IgD-negative memory B cell (primary cell): Measurements from ENCODE around the gene PARD3B. TPM values are rescaled to one million over a fixed set of nuclear protein-coding genes. Genes with fewer than 3 reads are reported as not detected.
A peak's percentile ranks its signal among the peaks of the same experiment; 100 is the strongest.

ENCODE experiments used
- H3K27ac Mint-ChIP-seq, 3 donors: one replicate each; pipeline ENCODE4 v1.8.0; 2020 to 2022; ENCODE audit warnings: mild to moderate bottlenecking in 3 of 3, mixed read lengths in 3 of 3, moderate library complexity in 1 of 3
- H3K27me3 Mint-ChIP-seq: one replicate; pipeline ENCODE4 v1.8.0; 2021; ENCODE audit warnings: mixed read lengths
- H3K36me3 Mint-ChIP-seq: one replicate; pipeline ENCODE4 v1.8.0; 2020; ENCODE audit warnings: mild to moderate bottlenecking, mixed read lengths
- H3K4me1 Mint-ChIP-seq, 3 donors: one replicate each; pipeline ENCODE4 v1.8.0; 2020 to 2022; ENCODE audit warnings: mixed read lengths in 3 of 3, mild to moderate bottlenecking in 1 of 3
- H3K4me3 Mint-ChIP-seq, 4 donors: one replicate each; pipeline ENCODE4 v1.8.0; 2020 to 2022; ENCODE audit warnings: mild to moderate bottlenecking in 4 of 4, mixed read lengths in 4 of 4, moderate library complexity in 3 of 4
- H3K9me3 Mint-ChIP-seq, 3 donors: one replicate each; pipeline ENCODE4 v1.8.0; 2020 to 2021; ENCODE audit warnings: mixed read lengths in 3 of 3, mild to moderate bottlenecking in 1 of 3
- polyA plus RNA-seq: library from polyadenylated mRNA; unstranded; fragments of 300-500 nt; fragmentation: Illumina TruSeq; gene quantifications from one replicate; pipeline ENCODE4 v1.2.3, GENCODE V29; 2021

Gene PARD3B
- polyA plus RNA-seq, 1 donor from 2014 or later: 0.04 TPM

DNA sequence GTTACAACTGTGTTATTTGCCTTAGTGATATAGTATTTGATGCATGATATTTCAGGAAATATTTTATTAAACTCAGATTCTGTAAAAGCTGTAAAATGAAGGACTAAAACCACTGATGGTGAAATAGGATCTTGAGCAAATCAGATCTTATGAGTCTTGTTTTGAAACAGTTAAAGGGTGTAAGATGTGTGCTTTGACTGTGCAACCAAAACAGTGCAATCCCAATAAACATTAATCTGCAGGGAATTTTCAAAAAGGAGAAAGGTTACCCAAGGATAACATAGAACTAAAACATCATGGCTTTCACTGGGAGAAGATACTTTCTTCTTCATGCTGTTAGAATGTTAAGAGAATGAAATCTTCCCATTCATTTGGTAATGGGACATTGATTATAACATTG, 378.7 kb downstream of the PARD3B start:
- Mint-ChIP-seq H3K4me3 (no peak overlapping the region), H3K9me3 (peaks cover 0 to 5% (median 1%) of the 10 kb centered on the region in 3 donors), H3K36me3 (no peaks in the 10 kb centered on the region), H3K4me1 (no peaks in the 10 kb centered on the region), H3K27me3 (no peaks in the 10 kb centered on the region), H3K27ac (no peak overlapping the region)

GRCh38 chr2:204931562-204931961, 386.3 kb downstream of the PARD3B start:
- H3K27me3 Mint-ChIP-seq: no peaks in the 10 kb centered on the region
- no peak overlapping the region for H3K4me3 Mint-ChIP-seq
- no peak overlapping the region for H3K27ac Mint-ChIP-seq
- no peaks in the 10 kb centered on the region for H3K4me1 Mint-ChIP-seq
- H3K36me3 Mint-ChIP-seq: no peaks in the 10 kb centered on the region
- H3K9me3 Mint-ChIP-seq: peaks cover 0 to 5% (median 1%) of the 10 kb centered on the region in 3 donors

DNA sequence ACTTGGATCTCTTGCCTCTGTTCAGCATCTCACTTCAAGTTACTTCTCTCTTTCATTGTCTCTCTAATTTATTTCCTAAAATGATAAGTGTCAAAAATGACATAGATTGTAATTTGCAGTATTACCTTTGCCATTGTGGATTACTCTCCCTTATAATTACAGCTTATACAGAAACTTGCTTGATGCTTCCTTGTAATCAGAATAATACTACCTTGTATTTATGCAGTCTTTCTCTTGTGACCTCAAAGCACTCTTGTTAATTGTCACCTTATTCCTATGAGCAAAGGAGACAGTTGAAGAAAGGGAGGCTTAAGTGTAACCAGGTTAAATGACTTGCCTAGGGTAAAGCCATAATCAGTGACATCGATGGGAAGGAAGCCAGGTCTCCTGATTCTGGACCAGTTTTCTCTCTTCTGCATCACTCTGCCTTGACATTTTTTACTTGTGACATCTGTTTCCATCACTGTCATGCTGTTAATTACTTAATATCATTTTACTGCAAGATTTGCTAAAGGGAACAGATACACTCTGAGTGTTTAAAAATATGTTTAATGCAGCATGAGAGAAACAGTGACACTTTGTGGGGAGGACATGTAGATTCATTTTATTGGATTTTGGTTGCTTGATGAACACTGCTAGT, 388.6 kb downstream of the PARD3B start:
- Mint-ChIP-seq H3K4me1 (no peaks in the 10 kb centered on the region), H3K4me3 (no peak overlapping the region), H3K27ac (no peak overlapping the region), H3K36me3 (no peaks in the 10 kb centered on the region), H3K9me3 (peaks cover 0 to 3% (median 0%) of the 10 kb centered on the region in 3 donors), H3K27me3 (no peaks in the 10 kb centered on the region)

DNA sequence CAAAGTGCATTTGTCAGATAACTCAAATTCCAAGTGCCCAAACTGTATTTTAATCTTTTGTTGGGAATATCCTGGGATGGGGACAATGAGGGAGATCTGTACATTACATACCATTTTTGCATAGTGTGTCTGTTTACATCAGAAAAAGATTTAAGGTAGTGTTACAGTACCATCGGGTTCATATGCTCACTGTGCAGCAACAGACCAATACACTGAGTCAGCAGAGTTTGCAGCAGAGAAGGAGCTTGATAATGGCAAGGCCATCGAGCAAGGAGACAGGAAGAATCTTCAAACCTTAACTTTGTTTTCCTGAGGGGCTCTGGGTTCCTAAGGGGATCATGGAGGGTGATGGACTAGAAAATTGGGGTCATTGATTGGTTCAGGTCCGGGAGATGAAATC, 399.7 kb downstream of the PARD3B start:
- Mint-ChIP-seq H3K27ac (no peak overlapping the region), H3K36me3 (no peaks in the 10 kb centered on the region), H3K4me1 (peaks cover 0 to 3% (median 2%) of the 10 kb centered on the region in 3 donors), H3K9me3 (peaks cover 0 to 12% (median 2%) of the 10 kb centered on the region in 3 donors), H3K4me3 (no peak overlapping the region), H3K27me3 (no peaks in the 10 kb centered on the region)

GRCh38 chr2:204945376-204945775, 400.1 kb downstream of the PARD3B start:
- H3K4me1 Mint-ChIP-seq: peaks cover 0 to 3% (median 2%) of the 10 kb centered on the region in 3 donors
- no peaks in the 10 kb centered on the region for H3K27me3 Mint-ChIP-seq
- H3K36me3 Mint-ChIP-seq: no peaks in the 10 kb centered on the region
- H3K4me3 Mint-ChIP-seq: no peak overlapping the region
- H3K27ac Mint-ChIP-seq: no peak overlapping the region
- peaks cover 0 to 12% (median 2%) of the 10 kb centered on the region in 3 donors for H3K9me3 Mint-ChIP-seq

DNA sequence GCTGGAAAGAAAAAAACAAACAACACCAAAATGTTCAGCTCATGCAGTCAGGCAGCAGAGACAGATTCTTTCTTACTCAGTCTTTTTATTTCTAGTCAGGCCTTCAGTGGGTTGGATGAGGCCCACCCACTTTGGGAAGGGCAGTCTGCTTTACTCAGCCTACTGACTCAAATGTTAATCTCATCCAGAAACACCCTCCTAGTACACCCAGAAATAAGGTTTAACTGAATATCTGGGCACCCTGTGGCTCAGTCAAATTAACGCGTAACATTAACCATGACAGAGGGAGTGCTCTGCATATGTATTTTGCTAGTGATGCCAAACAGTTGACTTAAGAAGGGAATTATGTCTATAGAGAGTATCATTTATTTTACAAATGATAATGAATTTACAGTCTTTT, 401.6 kb downstream of the PARD3B start:
- Mint-ChIP-seq H3K4me3 (no peak overlapping the region), H3K4me1 (peaks cover 0 to 3% (median 2%) of the 10 kb centered on the region in 3 donors), H3K27ac (no peak overlapping the region), H3K27me3 (no peaks in the 10 kb centered on the region), H3K36me3 (no peaks in the 10 kb centered on the region), H3K9me3 (peaks cover 0 to 12% (median 2%) of the 10 kb centered on the region in 3 donors)

DNA sequence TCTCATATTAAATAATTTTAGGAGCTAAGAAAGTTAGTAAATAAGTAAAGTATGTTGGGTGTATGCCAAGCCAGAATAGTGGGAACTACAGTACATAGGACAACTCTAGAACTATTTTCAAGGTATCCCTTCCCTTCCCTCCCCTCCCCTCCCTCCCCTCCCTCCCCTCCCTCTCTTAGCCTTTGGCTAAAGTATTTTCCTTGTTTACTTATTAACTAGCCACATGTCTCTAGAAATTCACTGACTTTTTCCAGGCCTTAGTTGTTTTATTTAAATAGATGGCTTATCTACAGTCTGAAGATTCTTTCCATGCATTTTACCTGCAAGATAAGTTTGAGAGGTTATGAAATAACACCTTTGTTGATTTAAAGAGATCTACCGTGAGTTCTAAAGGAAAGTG, 402.1 kb downstream of the PARD3B start:
- Mint-ChIP-seq H3K27me3 (no peaks in the 10 kb centered on the region), H3K36me3 (no peaks in the 10 kb centered on the region), H3K9me3 (peaks cover 0 to 12% (median 2%) of the 10 kb centered on the region in 3 donors), H3K27ac (no peak overlapping the region), H3K4me3 (no peak overlapping the region), H3K4me1 (peaks cover 0 to 3% (median 2%) of the 10 kb centered on the region in 3 donors)

DNA sequence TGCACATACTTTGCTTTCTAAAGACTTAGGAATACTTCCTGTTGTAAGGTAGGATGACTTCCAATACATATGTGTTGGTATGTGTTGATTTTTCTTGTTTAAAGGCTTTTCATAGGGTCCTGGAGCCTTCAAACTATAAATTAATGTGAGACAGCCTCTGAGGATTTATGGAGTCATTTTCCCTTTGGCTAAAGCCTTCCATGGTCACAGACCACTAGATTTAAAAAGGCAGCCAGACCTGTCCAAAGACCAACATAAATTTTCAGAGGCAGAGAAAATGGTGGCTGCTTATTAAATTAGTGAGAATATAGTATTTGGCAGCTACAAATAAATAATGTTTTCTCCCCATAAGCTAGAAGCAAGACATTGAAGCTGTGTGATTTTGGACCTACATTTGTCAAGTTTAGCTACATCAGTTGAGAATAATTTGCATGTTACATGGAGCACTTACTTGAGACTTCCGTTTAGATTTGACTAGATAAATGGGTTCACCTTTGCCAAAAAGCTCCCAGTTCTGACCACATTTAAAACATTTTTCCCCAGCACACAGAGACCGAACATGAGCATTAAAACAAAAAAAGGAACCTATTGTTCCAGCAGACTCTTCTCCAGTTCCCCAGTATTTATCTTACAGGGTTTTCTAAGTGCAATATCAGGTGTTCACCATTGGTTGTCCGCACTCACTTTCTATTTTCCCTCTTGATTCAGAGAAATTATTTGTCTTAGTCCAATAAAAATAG, 402.9 kb downstream of the PARD3B start:
- no peaks in the 10 kb centered on the region for H3K36me3 Mint-ChIP-seq
- H3K4me1 Mint-ChIP-seq: peaks cover 0 to 3% (median 2%) of the 10 kb centered on the region in 3 donors
- peaks cover 0 to 12% (median 2%) of the 10 kb centered on the region in 3 donors for H3K9me3 Mint-ChIP-seq
- H3K4me3 Mint-ChIP-seq: no peak overlapping the region
- no peak overlapping the region for H3K27ac Mint-ChIP-seq
- no peaks in the 10 kb centered on the region for H3K27me3 Mint-ChIP-seq

GRCh38 chr2:204948822-204949221, 403.5 kb downstream of the PARD3B start:
- H3K4me3 Mint-ChIP-seq: no peak overlapping the region

DNA sequence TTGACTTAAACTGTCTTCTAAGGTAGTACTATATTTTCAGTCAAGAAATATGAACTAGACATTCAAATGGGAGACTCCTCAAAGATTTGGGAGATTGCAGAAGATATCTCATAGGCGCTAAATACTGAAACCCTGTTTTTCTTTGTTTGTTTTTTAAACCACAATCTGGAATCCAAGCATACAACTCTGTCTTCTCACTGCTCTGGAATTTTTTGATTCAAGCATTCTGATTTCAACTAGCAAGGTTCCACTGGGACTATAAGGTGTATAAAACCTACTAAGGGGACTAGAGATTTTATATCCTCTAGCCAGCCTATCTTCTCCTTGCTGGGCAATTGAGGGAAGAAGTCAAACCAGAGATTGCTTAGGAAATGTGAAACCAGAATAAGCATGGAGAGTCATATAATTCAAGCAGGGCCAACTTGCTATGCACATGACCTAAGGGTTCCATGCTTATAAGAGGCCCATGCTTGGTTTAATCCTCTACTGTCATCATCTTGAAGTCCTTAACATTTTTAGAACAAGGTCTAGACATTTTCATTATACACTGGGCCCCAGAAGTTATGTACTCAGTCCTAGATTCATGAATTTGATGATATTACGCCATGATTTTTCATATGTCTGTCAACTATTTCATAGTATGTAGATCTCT, 405.5 kb downstream of the PARD3B start:
- H3K27ac Mint-ChIP-seq: no peak overlapping the region
- peaks cover 0 to 3% (median 2%) of the 10 kb centered on the region in 3 donors for H3K9me3 Mint-ChIP-seq
- no peaks in the 10 kb centered on the region for H3K27me3 Mint-ChIP-seq
- H3K36me3 Mint-ChIP-seq: no peaks in the 10 kb centered on the region
- H3K4me1 Mint-ChIP-seq: peaks cover 0 to 3% (median 2%) of the 10 kb centered on the region in 3 donors
- H3K4me3 Mint-ChIP-seq: no peak overlapping the region

More at GRCh38 chr2:204948822-204949221, 403.5 kb downstream of the PARD3B start:
- H3K27ac Mint-ChIP-seq: no peak overlapping the region
- H3K27me3 Mint-ChIP-seq: no peaks in the 10 kb centered on the region
- H3K36me3 Mint-ChIP-seq: no peaks in the 10 kb centered on the region
- peaks cover 0 to 12% (median 2%) of the 10 kb centered on the region in 3 donors for H3K9me3 Mint-ChIP-seq
- peaks cover 0 to 3% (median 2%) of the 10 kb centered on the region in 3 donors for H3K4me1 Mint-ChIP-seq

DNA sequence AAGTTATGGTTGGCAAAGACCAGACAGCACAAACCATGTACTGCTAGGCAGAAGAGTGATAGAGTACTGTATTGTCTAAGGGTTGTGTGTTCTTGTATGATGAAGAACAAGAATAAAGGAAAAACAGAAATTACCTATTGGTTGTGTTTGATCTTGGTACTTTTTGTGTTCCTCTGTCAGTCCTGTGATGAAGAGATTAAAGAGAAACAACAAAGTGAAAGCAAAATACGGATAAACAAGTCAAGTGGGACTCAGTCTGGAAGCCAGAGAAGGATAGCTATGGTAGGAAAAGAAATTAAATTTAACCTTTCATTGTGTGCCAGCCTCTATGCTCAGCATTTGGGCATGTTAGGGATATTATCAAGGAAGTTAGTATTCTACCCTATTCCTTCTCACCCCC, 413.1 kb downstream of the PARD3B start:
- Mint-ChIP-seq H3K27me3 (peaks cover 6% of the 10 kb centered on the region), H3K4me1 (no peaks in the 10 kb centered on the region), H3K9me3 (peaks cover 0 to 2% (median 0%) of the 10 kb centered on the region in 3 donors), H3K4me3 (peak overlapping the region in 1 of 4 donors; percentile 49), H3K36me3 (no peaks in the 10 kb centered on the region), H3K27ac (no peak overlapping the region)

GRCh38 chr2:204964414-204964813, 419.1 kb downstream of the PARD3B start:
- peaks cover 4 to 12% (median 10%) of the 10 kb centered on the region in 3 donors for H3K4me1 Mint-ChIP-seq
- H3K27me3 Mint-ChIP-seq: peaks cover 2% of the 10 kb centered on the region
- no peak overlapping the region for H3K27ac Mint-ChIP-seq
- no peaks in the 10 kb centered on the region for H3K9me3 Mint-ChIP-seq
- no peak overlapping the region for H3K4me3 Mint-ChIP-seq
- H3K36me3 Mint-ChIP-seq: no peaks in the 10 kb centered on the region

DNA sequence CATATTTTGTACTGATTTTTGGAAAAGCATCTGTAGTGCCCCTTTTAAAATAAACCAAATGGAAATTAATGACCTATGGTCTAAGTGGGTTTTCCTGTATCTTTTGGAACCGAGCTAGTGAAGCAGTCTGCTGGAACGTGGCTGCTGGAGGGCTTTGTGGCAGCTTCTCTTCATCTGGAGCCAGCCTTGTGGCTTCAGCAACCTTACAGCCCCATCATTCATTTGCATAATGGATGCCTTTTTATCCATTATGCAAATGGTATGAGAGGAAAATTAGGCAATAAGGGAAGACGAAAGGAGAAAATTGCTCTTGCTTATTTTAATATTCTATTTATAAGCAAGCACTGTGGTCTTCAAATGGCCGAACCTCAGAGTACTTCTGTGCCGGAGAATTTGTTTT, 421.0 kb downstream of the PARD3B start:
- Mint-ChIP-seq H3K4me1 (peaks cover 4 to 12% (median 10%) of the 10 kb centered on the region in 3 donors), H3K27me3 (no peaks in the 10 kb centered on the region), H3K4me3 (no peak overlapping the region), H3K36me3 (no peaks in the 10 kb centered on the region), H3K9me3 (no peaks in the 10 kb centered on the region), H3K27ac (peak overlapping the region in 1 of 3 donors; percentile 1)

- H3K4me3 Mint-ChIP-seq: peak overlapping the region in 2 of 4 donors; percentile 33 to 52
- H3K27me3 Mint-ChIP-seq: no peaks in the 10 kb centered on the region
- H3K4me1 Mint-ChIP-seq: peaks cover 4 to 12% (median 10%) of the 10 kb centered on the region in 3 donors
- H3K27ac Mint-ChIP-seq: peak overlapping the region in 1 of 3 donors; percentile 91
- no peaks in the 10 kb centered on the region for H3K36me3 Mint-ChIP-seq
- H3K9me3 Mint-ChIP-seq: no peaks in the 10 kb centered on the region
These were observed 422.1 kb downstream of the PARD3B start for GRCh38 chr2:204967199-204967960.
